OCI-LY1 (cell line): ENCODE results near the gene PCSK5.

ENCODE experiments used
- EZH2 ChIP-seq: fragments of 200-600 bp; sonication (generic), shearing (Covaris generic); IDR thresholded peaks from 2 replicates; pipeline ENCODE4 v1.8.0; 2017; ENCODE audit warnings: borderline replicate concordance, mixed run types, mild to moderate bottlenecking, antibody characterized with exemption, low read length, moderate library complexity, mixed read lengths
- TF ChIP-seq, protein P1 (sequence below): fragments of 200-600 bp; sonication (generic), shearing (Covaris generic); IDR thresholded peaks from 2 replicates; pipeline ENCODE4 v1.5.1; 2017; ENCODE audit warnings: mild to moderate bottlenecking, antibody characterized with exemption, low read length, moderate library complexity, mixed read lengths

DNA sequence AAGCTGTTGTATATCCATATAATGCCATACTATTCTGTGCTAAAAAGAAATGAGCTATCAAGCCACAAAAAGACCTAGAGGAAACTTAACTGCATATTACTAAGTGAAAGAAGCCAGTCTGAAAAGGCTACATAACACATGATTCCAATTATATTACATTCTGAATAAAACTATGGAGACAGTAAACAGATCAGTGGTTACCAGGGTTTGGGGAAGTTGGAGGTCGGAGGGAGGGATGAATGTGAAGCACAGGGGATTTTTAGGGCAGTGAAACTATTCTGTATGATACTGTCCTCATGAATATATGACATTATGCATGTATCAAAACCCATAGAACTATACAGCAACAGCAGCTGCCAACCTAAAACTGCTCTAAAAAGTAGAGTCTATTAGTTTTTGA is 509.4 kb downstream of the PCSK5 start:
- TF ChIP-seq, protein P1, sequence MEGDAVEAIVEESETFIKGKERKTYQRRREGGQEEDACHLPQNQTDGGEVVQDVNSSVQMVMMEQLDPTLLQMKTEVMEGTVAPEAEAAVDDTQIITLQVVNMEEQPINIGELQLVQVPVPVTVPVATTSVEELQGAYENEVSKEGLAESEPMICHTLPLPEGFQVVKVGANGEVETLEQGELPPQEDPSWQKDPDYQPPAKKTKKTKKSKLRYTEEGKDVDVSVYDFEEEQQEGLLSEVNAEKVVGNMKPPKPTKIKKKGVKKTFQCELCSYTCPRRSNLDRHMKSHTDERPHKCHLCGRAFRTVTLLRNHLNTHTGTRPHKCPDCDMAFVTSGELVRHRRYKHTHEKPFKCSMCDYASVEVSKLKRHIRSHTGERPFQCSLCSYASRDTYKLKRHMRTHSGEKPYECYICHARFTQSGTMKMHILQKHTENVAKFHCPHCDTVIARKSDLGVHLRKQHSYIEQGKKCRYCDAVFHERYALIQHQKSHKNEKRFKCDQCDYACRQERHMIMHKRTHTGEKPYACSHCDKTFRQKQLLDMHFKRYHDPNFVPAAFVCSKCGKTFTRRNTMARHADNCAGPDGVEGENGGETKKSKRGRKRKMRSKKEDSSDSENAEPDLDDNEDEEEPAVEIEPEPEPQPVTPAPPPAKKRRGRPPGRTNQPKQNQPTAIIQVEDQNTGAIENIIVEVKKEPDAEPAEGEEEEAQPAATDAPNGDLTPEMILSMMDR: no peak
- TF ChIP-seq EZH2: no peak
